ENCODE measurements around the gene SSH2.

Gene SSH2

GRCh38 chr17:29613856-29614255, 316.2 kb downstream of the SSH2 start:
- no peak for DNase-seq (ENCODE audit: low read depth, low spot score)
- no peak overlapping the region for H3K4me3 ChIP-seq (ENCODE audit: low read length)

DNA sequence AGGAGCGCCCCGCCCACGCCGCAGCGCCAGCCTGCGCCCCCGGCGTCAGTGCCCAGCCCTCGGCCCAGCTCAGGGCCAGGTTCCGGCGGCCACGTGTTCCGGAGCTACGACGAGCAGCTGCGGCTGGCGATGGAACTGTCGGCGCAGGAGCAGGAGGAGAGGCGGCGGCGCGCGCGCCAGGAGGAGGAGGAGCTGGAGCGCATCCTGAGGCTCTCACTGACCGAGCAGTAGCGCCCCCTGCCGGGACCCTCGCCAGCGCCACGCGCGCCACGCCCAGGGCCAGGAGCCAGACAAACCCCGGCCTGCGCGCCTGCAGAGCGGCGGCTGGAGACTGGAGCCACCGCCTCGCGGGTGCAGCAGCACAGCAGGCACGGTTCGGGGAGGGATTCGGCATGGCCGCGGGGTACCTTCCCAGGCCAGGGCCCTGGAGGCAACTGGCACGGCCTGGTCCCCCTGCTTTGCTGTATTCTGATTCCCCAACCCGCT, 316.6 kb downstream of the SSH2 start:
- DNase-seq (ENCODE audit: low read depth, low spot score) = no peak
- H3K4me3 ChIP-seq (ENCODE audit: low read length) = no peak overlapping the region

- H3K4me3 ChIP-seq (ENCODE audit: low read length) = no peak overlapping the region
These were observed 317.4 kb downstream of the SSH2 start for GRCh38 chr17:29612404-29613280.

GRCh38 chr17:29612094-29612403, 318.0 kb downstream of the SSH2 start:
- no peak for DNase-seq (ENCODE audit: low read depth, low spot score)

More at GRCh38 chr17:29612404-29613280, 317.4 kb downstream of the SSH2 start:
- DNase-seq (ENCODE audit: low read depth, low spot score) = no peak

GRCh38 chr17:29611351-29612093, 318.5 kb downstream of the SSH2 start:
- no peak overlapping the region for H3K4me3 ChIP-seq (ENCODE audit: low read length)
- no peak for DNase-seq (ENCODE audit: low read depth, low spot score)

More at GRCh38 chr17:29612094-29612403, 318.0 kb downstream of the SSH2 start:
- no peak overlapping the region for H3K4me3 ChIP-seq (ENCODE audit: low read length)

- H3K4me3 ChIP-seq (ENCODE audit: low read length) = no peak overlapping the region
- DNase-seq (ENCODE audit: low read depth, low spot score) = no peak
These were observed 319.6 kb downstream of the SSH2 start for GRCh38 chr17:29610395-29610794.

DNA sequence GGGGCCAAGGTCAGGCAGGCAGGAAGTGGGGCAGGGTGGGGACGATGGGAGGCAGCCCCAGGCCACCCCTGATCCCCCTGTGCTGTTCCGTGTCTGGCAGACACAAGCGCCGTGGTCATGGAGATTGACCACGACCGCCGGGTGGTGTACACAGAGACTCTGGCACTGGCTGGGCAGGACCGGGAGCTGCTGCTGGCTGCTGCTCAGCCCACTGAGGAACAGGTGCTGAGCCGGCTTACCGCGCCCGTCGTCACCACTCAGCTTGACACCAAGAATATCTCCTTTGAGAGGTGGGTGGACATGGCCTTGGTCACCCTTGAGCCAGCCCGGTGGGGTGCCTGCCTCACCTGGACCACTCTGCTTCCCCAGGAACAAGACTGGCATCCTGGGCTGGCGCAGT, 321.0 kb downstream of the SSH2 start:
- no peak overlapping the region for H3K4me3 ChIP-seq (ENCODE audit: low read length)
- DNase-seq (ENCODE audit: low read depth, low spot score) = no peak

DNA sequence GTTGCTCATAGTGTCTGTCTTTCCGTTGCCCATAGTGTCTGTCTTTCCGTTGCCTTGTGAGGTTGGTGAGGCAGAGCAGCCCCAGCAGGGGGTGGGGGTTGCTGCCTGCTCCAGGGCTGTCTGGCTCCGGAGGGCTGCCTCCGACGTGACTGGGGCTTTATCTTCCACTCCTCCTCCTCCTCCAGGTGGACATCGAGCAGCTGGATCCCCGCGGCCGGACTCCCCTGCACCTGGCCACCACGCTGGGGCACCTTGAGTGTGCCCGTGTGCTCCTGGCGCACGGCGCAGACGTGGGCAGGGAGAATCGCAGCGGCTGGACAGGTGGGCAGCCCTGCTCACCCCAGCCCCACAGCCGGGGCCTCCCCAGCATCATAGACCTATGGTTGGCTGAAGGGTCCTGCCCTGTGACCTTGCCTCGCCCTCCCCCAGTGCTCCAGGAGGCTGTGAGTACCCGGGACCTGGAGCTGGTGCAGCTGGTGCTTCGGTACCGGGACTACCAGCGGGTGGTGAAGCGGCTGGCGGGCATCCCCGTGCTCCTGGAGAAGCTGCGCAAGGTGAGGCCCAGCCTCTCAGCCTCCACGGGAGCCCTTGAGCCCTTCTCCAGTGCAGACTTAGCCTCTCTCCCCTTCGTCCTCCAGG, 322.4 kb downstream of the SSH2 start:
- no peak for DNase-seq (ENCODE audit: low read depth, low spot score)
- H3K4me3 ChIP-seq (ENCODE audit: low read length) = no peak overlapping the region

GRCh38 chr17:29603109-29603674, 326.8 kb downstream of the SSH2 start:
- H3K4me3 ChIP-seq (ENCODE audit: low read length) = no peak overlapping the region
- no peak for DNase-seq (ENCODE audit: low read depth, low spot score)

GRCh38 chr17:29597361-29598172, 332.5 kb downstream of the SSH2 start:
- no peak for DNase-seq (ENCODE audit: low read depth, low spot score)
- H3K4me3 ChIP-seq (ENCODE audit: low read length) = no peak overlapping the region

DNA sequence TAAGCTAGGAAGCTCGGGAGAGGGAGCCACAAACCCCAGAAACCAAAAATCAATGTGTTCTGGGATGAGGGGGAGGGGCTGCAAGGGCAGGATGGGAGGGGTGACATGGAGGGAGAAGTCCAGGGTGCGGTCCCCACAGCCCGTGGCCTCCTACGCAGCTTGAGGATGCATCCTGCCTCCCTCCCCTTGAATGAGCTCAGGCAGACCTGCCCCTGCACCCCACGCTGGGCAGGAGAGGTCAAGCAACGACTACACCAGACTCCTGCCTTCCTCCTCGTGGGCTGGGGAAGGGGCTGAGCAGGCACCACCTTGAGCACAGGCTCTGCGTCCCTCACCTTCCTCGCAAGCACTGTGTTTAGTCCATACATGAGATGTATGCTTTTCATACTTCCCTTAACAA, 333.2 kb downstream of the SSH2 start:
- DNase-seq (ENCODE audit: low read depth, low spot score) = no peak
- H3K4me3 ChIP-seq (ENCODE audit: low read length) = no peak overlapping the region

DNA sequence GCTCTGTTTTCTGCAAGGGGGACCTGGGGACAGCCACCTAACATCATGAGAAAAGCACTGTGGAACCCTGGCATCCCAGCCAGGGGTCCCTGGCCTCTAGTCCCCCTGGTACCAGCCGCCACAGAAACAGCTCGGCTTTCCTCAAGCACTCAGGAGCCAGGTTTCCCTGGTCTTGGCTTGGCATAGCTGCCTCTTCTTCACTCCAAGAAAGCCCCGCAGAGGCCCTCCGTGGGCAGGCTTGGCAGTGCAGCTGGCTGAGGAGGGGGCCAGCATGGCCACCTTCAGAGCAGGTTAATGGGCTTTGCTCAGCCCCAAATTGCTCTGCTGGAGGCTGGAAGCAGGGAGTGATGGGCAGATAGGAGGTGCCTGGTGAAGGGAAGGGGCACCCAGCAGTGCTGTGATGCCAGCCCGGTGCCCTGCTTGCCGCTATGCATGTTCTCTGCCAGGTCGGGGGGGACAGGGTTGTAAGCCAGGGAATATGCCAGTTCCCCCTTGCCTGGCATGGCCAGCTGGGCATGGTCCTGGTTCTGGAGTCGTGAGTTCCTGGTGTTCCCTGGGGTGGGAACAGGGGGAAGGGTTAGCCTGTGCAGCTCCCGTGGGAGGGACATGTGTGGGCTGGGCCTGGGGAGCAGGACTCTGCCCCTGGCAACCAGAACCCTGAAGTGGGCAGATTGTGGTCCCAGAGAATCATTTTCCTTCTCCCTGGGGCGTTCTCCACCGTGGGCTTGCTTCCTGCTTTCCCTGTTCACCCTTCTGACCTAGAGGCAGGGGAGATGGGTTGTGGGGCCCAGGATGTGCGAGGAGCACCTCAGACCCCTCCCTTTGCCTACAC, 333.9 kb downstream of the SSH2 start:
- no peak for DNase-seq (ENCODE audit: low read depth, low spot score)
- no peak overlapping the region for H3K4me3 ChIP-seq (ENCODE audit: low read length)

GRCh38 chr17:29595107-29595942, 334.7 kb downstream of the SSH2 start:
- no peak overlapping the region for H3K4me3 ChIP-seq (ENCODE audit: low read length)
- DNase-seq (ENCODE audit: low read depth, low spot score) = no peak

DNA sequence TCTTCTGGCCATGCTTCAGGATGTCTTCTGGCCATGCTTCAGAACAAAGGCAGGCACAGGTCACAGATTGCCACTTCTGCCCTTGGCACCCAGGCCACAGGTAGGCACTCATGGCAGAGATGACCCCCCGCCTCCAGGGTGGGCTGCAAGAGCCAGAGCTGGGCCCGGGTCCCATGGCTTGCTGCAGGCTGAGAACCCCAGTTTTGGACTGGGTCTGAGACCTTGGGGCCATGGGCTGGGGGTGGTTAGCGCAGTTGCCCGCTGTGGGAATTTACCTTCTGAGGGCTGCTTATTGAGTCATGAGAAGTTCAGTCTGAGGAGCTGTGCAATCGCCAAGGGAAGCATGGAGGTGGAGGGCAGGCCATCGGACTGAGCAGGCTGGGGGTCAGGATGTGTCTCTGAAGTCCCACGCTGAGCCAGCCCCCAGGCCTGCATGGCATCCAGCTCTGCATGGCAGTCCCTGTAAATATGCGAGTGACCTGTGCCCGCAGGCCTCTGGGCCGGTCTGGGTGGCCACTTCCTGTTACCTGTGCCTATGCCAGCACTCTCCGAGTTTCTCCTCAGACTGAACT, 335.4 kb downstream of the SSH2 start:
- DNase-seq (ENCODE audit: low read depth, low spot score) = no peak
- peak overlapping the region; percentile 68 for H3K4me3 ChIP-seq (ENCODE audit: low read length)

DNA sequence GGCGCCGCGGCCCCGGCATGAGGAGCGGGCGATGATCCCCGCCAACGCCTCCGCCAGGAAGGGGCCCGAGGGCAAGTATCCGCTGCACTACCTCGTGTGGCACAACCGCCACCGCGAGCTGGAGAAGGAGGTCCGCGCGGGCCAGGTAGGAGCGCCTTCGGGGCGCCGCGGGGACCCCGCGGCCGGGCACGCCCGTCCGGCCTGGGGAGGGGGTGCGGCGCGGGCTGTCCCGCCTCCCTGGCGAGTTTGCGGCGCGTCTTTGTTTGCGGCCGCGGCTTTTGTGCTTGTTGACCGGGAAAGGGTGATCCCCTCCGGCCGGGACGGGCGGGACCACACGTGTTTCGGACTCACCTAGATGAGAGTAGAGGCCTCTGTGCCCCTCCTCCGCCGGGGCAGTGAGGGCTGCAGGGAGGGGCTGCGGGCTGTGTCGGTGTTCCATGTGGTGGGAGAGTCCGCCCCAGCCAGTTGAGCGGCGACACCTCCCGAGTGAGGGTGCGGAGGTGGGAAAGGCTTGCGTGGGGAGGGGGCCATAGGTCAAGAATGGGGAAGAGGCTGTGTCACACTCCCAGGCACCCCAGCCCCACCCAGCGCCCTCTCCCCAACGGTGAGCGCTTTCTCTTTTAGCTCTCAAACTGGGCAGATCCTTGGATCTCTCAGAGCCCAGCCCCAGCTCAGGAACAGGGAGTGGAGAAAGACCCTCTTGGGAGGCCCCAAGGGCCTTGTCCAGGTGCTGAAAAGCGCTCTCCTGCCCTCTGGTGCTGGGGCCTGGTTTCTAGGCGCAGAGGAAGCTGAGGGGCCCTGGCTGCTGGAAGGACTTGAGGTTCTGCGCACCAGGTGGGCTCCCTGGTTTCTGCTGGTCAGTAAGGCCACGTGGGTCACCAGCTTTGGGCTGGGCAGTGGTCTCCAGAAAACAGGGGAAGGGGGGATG, 336.2 kb downstream of the SSH2 start:
- H3K4me3 ChIP-seq (ENCODE audit: low read length) = peak overlapping the region; percentile 68
- no peak for DNase-seq (ENCODE audit: low read depth, low spot score)
